HepG2 (cell line): Measurements from ENCODE around the gene CSNK1D. TPM values are rescaled to one million over a fixed set of nuclear protein-coding genes. Genes with fewer than 3 reads are reported as not detected.
A peak's percentile ranks its signal among the peaks of the same experiment; 100 is the strongest.

Experiments used
- AKNA ChIP-seq: sonication (generic); formaldehyde crosslinking; IDR thresholded peaks from 2 replicates; pipeline ENCODE4 v1.4.0; 2020; ENCODE audit warnings: missing genetic modification reagents, borderline replicate concordance
- ARID5B ChIP-seq: IDR thresholded peaks from 2 replicates; pipeline ENCODE4 v1.4.0; 2020; ENCODE audit warnings: mild to moderate bottlenecking, missing genetic modification reagents
- ASH2L ChIP-seq: fragments of 300-600, 200-600 bp; sonication (generic); IDR thresholded peaks from 2 replicates; pipeline ENCODE4 v1.7.0; 2017; ENCODE audit warnings: low read depth, mild to moderate bottlenecking, moderate library complexity, mixed read lengths, low read length; ENCODE audit not compliant: insufficient read length
- MED8 ChIP-seq: sonication (generic); formaldehyde crosslinking; IDR thresholded peaks from 2 replicates; pipeline ENCODE4 v1.8.1; 2023; ENCODE audit warnings: mild to moderate bottlenecking, missing genetic modification reagents; ENCODE audit not compliant: insufficient replicate concordance
- PHF20 ChIP-seq: sonication (generic); formaldehyde crosslinking; IDR thresholded peaks from 2 replicates; pipeline ENCODE4 v1.5.0; 2020; ENCODE audit warnings: mild to moderate bottlenecking, missing genetic modification reagents
- PRDM15 ChIP-seq: sonication (generic); formaldehyde crosslinking; IDR thresholded peaks from 2 replicates; pipeline ENCODE4 v1.4.0; 2020; ENCODE audit warnings: missing genetic modification reagents
- RNF219 ChIP-seq: sonication (generic); formaldehyde crosslinking; IDR thresholded peaks from 2 replicates; pipeline ENCODE4 v1.5.0; 2020; ENCODE audit warnings: mild to moderate bottlenecking, missing genetic modification reagents
- ZNF703 ChIP-seq: sonication (generic); formaldehyde crosslinking; IDR thresholded peaks from 2 replicates; pipeline ENCODE4 v1.5.1; 2020; ENCODE audit warnings: missing genetic modification reagents, mild to moderate bottlenecking, moderate library complexity, borderline replicate concordance
- ZNF800 ChIP-seq: sonication (generic); formaldehyde crosslinking; IDR thresholded peaks from 2 replicates; pipeline ENCODE4 v1.4.0; 2020; ENCODE audit warnings: missing genetic modification reagents
- polyA plus RNA-seq, 8 experiments: library from polyadenylated mRNA; depleted of rRNA in 3 of 8; stranded (reverse) in 7 of 8; unstranded in 1 of 8; fragments of >200 nt; fragmentation: Illumina TruSeq in 4 of 8; extraction: Trizol in 4 of 8; gene quantifications; 2 replicates each; pipeline versions ENCODE4 v1.2.1 to v1.2.3, GENCODE V29; 2011 to 2016; ENCODE audit warnings: low read depth in 4 of 8, missing spikeins in 1 of 8, mixed read lengths in 1 of 8; ENCODE audit not compliant: insufficient read depth in 1 of 8
- total RNA-seq, 5 experiments: library from RNA; depleted of rRNA; stranded (reverse); fragments of >200 nt; fragmentation: Illumina TruSeq; extraction: Trizol; gene quantifications; 2 replicates each; pipeline ENCODE4 v1.2.3, GENCODE V29; 2016; ENCODE audit warnings: low read depth in 1 of 5

The CSNK1D gene
- total and polyA plus RNA-seq, 2 of the 13 experiments (the other 11 are each of a cell fraction or from before 2014, with no cell fraction given): 31.5 to 128 TPM

GRCh38 chr17:82294064-82294773 is 20.7 kb upstream of the CSNK1D start (continued):
- TF ChIP-seq AKNA (no peak), RNF219 (no peak), ZNF703 (CRISPR knock-in tag) (0 out of 2 replicates have a peak, but pooled peaks have one; percentile 20), ASH2L (no peak), PHF20 (0 out of 2 replicates have a peak, but pooled peaks have one; percentile 7), ARID5B (CRISPR knock-in tag) (peak; percentile 44; the same call in 1 of the 2 replicates), MED8 (CRISPR knock-in tag) (no peak), ZNF800 (CRISPR knock-in tag) (0 out of 2 replicates have a peak, but pooled peaks have one; percentile 14), PRDM15 (CRISPR knock-in tag) (peak; percentile 30; the same call in 1 of the 2 replicates)
